ENCODE results near the gene PCBP3.

PCBP3 gene

GRCh38 chr21:45637883-45638282 is 5.6 kb upstream of the PCBP3 start:
- TF ChIP-seq CTCF (conservative IDR thresholded peaks at IDR 0.05; ENCODE audit: low read depth, low read length), result no peak
- no peak overlapping the region for H3K4me3 ChIP-seq (ENCODE audit: low read length)
- no peak for DNase-seq (ENCODE audit: low read depth)

- no peak for DNase-seq (ENCODE audit: low read depth)
- TF ChIP-seq CTCF (conservative IDR thresholded peaks at IDR 0.05; ENCODE audit: low read depth, low read length), result no peak
- H3K4me3 ChIP-seq (ENCODE audit: low read length), result no peak overlapping the region
These were observed 4.8 kb upstream of the PCBP3 start for GRCh38 chr21:45638707-45639106.

GRCh38 chr21:45639206-45640000 is 4.1 kb upstream of the PCBP3 start:
- no peak for DNase-seq (ENCODE audit: low read depth)
- no peak overlapping the region for H3K4me3 ChIP-seq (ENCODE audit: low read length)
- TF ChIP-seq CTCF (conservative IDR thresholded peaks at IDR 0.05; ENCODE audit: low read depth, low read length), result no peak

- no peak overlapping the region for H3K4me3 ChIP-seq (ENCODE audit: low read length)
- DNase-seq (ENCODE audit: low read depth), result no peak
These were observed 3.3 kb upstream of the PCBP3 start for GRCh38 chr21:45640001-45640887.

GRCh38 chr21:45640888-45641479 is 2.5 kb upstream of the PCBP3 start:
- DNase-seq (ENCODE audit: low read depth), result no peak
- H3K4me3 ChIP-seq (ENCODE audit: low read length), result no peak overlapping the region
- no peak for TF ChIP-seq CTCF (conservative IDR thresholded peaks at IDR 0.05; ENCODE audit: low read depth, low read length)

More at GRCh38 chr21:45640001-45640887, 3.3 kb upstream of the PCBP3 start:
- no peak for TF ChIP-seq CTCF (conservative IDR thresholded peaks at IDR 0.05; ENCODE audit: low read depth, low read length)

GRCh38 chr21:45641480-45642035 is 2.0 kb upstream of the PCBP3 start:
- TF ChIP-seq CTCF (conservative IDR thresholded peaks at IDR 0.05; ENCODE audit: low read depth, low read length), result no peak
- no peak overlapping the region for H3K4me3 ChIP-seq (ENCODE audit: low read length)
- no peak for DNase-seq (ENCODE audit: low read depth)

Data from retinal pigment epithelial cell (primary cell).